ENCODE results near the gene SLX4IP.
"Not testable (repeated sequence)": the region's sequence is repeated elsewhere in the genome, so short reads cannot be mapped to it uniquely, and the experiment has no call there.

The SLX4IP gene

GRCh38 chr20:10434832-10435812 is at the start of gene SLX4IP:
SLX4IP (plus strand) TSS chr20:10435305; CDS start chr20:10458205, 22,900 bp downstream.
- peak; percentile 57 to 66 for DNase-seq (ENCODE audit: low read depth in 2 of 2)

GRCh38 chr20:10385850-10386544 is 49.1 kb upstream of the SLX4IP start:
- DNase-seq (ENCODE audit: low read depth in 2 of 2), result no peak

- DNase-seq (ENCODE audit: low read depth in 2 of 2), result no peak
Measured at GRCh38 chr20:10387686-10388085, 47.4 kb upstream of the SLX4IP start.

- no peak for DNase-seq (ENCODE audit: low read depth in 2 of 2)
Measured at GRCh38 chr20:10388597-10388996, 46.5 kb upstream of the SLX4IP start.

- no peak for DNase-seq (ENCODE audit: low read depth in 2 of 2)
Measured at GRCh38 chr20:10390709-10391108, 44.4 kb upstream of the SLX4IP start.

- not testable (repeated sequence) for DNase-seq (ENCODE audit: low read depth in 2 of 2)
Measured at GRCh38 chr20:10394752-10395151, 40.4 kb upstream of the SLX4IP start.

- no peak for DNase-seq (ENCODE audit: low read depth in 2 of 2)
Measured at GRCh38 chr20:10398834-10399369, 36.2 kb upstream of the SLX4IP start.

- no peak for DNase-seq (ENCODE audit: low read depth in 2 of 2)
Measured at GRCh38 chr20:10402938-10403608, 32.0 kb upstream of the SLX4IP start.

- no peak for DNase-seq (ENCODE audit: low read depth in 2 of 2)
Measured at GRCh38 chr20:10404023-10404628, 31.0 kb upstream of the SLX4IP start.

- DNase-seq (ENCODE audit: low read depth in 2 of 2), result no peak
Measured at GRCh38 chr20:10404959-10405530, 30.1 kb upstream of the SLX4IP start.

GRCh38 chr20:10408108-10408813 is 26.8 kb upstream of the SLX4IP start:
- DNase-seq (ENCODE audit: low read depth in 2 of 2), result no peak

GRCh38 chr20:10411673-10412072 is 23.4 kb upstream of the SLX4IP start:
- no peak for DNase-seq (ENCODE audit: low read depth in 2 of 2)

- DNase-seq (ENCODE audit: low read depth in 2 of 2), result no peak
Measured at GRCh38 chr20:10412591-10413408, 22.3 kb upstream of the SLX4IP start.

GRCh38 chr20:10415013-10415650 is 20.0 kb upstream of the SLX4IP start:
- no peak for DNase-seq (ENCODE audit: low read depth in 2 of 2)

- DNase-seq (ENCODE audit: low read depth in 2 of 2), result not testable (repeated sequence)
Measured at GRCh38 chr20:10417218-10417617, 17.9 kb upstream of the SLX4IP start.

- no peak for DNase-seq (ENCODE audit: low read depth in 2 of 2)
Measured at GRCh38 chr20:10419550-10420133, 15.5 kb upstream of the SLX4IP start.

- DNase-seq (ENCODE audit: low read depth in 2 of 2), result no peak
Measured at GRCh38 chr20:10423735-10424134, 11.4 kb upstream of the SLX4IP start.

GRCh38 chr20:10427060-10427692 is 7.9 kb upstream of the SLX4IP start:
- DNase-seq (ENCODE audit: low read depth in 2 of 2), result no peak

Data from stimulated activated CD8-positive, alpha-beta memory T cell treated with anti-CD3 and anti-CD28 coated beads, Interleukin-2, amount 100 ng/mL, for 1 hour (primary cell).